Measurements from ENCODE around the gene SPATS2L.
A peak's percentile ranks its signal among the peaks of the same experiment; 100 is the strongest.

SPATS2L gene

GRCh38 chr2:200404615-200405014 is 98.1 kb downstream of the SPATS2L start:
- H3K4me3 ChIP-seq (ENCODE audit: low read depth, low read length), result no peak overlapping the region
- DNase-seq (ENCODE audit: low read depth), result no peak
- TF ChIP-seq MAX (IDR thresholded peaks at IDR 0.05; ENCODE audit: low read depth, low read length) (no peak), POLR2A (IDR thresholded peaks at IDR 0.05; ENCODE audit: extremely low read depth, insufficient read length) (no peak), CTCF (IDR thresholded peaks at IDR 0.05; ENCODE audit: low read depth, low read length) (no peak), MYC (IDR thresholded peaks at IDR 0.05; ENCODE audit: low read depth, low read length) (no peak)

- 0 out of 2 replicates have a peak, but pooled peaks have one; percentile 13 for TF ChIP-seq MYC (IDR thresholded peaks at IDR 0.05; ENCODE audit: low read depth, low read length)
- TF ChIP-seq POLR2A (IDR thresholded peaks at IDR 0.05; ENCODE audit: extremely low read depth, insufficient read length), result no peak
- peak; percentile 75 for DNase-seq (ENCODE audit: low read depth)
- peak overlapping the region; percentile 13 for H3K4me3 ChIP-seq (ENCODE audit: low read depth, low read length)
Observed at GRCh38 chr2:200405599-200406298, 99.3 kb downstream of the SPATS2L start.

- H3K4me3 ChIP-seq (ENCODE audit: low read depth, low read length), result no peak overlapping the region
- DNase-seq (ENCODE audit: low read depth), result peak; percentile 21
- no peak for TF ChIP-seq MYC (IDR thresholded peaks at IDR 0.05; ENCODE audit: low read depth, low read length)
- TF ChIP-seq POLR2A (IDR thresholded peaks at IDR 0.05; ENCODE audit: extremely low read depth, insufficient read length), result no peak
- TF ChIP-seq MAX (IDR thresholded peaks at IDR 0.05; ENCODE audit: low read depth, low read length), result no peak
- no peak for TF ChIP-seq CTCF (IDR thresholded peaks at IDR 0.05; ENCODE audit: low read depth, low read length)
Observed at GRCh38 chr2:200406379-200406778, 99.9 kb downstream of the SPATS2L start.

- TF ChIP-seq POLR2A (IDR thresholded peaks at IDR 0.05; ENCODE audit: extremely low read depth, insufficient read length), result no peak
- TF ChIP-seq MAX (IDR thresholded peaks at IDR 0.05; ENCODE audit: low read depth, low read length), result peak; percentile 38
- no peak overlapping the region for H3K4me3 ChIP-seq (ENCODE audit: low read depth, low read length)
- DNase-seq (ENCODE audit: low read depth), result peak; percentile 52
Observed at GRCh38 chr2:200408428-200409316, 102.2 kb downstream of the SPATS2L start.

GRCh38 chr2:200411831-200412230 is 105.3 kb downstream of the SPATS2L start:
- H3K4me3 ChIP-seq (ENCODE audit: low read depth, low read length), result no peak overlapping the region
- peak; percentile 22 for DNase-seq (ENCODE audit: low read depth)
- TF ChIP-seq MAX (IDR thresholded peaks at IDR 0.05; ENCODE audit: low read depth, low read length), result no peak

- H3K4me3 ChIP-seq (ENCODE audit: low read depth, low read length), result no peak overlapping the region
- TF ChIP-seq CTCF (IDR thresholded peaks at IDR 0.05; ENCODE audit: low read depth, low read length), result no peak
- TF ChIP-seq MAX (IDR thresholded peaks at IDR 0.05; ENCODE audit: low read depth, low read length), result no peak
- TF ChIP-seq POLR2A (IDR thresholded peaks at IDR 0.05; ENCODE audit: extremely low read depth, insufficient read length), result no peak
- no peak for TF ChIP-seq MYC (IDR thresholded peaks at IDR 0.05; ENCODE audit: low read depth, low read length)
- DNase-seq (ENCODE audit: low read depth), result no peak
Observed at GRCh38 chr2:200414367-200414766, 107.9 kb downstream of the SPATS2L start.

GRCh38 chr2:200415455-200415854 is 109.0 kb downstream of the SPATS2L start:
- no peak for DNase-seq (ENCODE audit: low read depth)
- TF ChIP-seq POLR2A (IDR thresholded peaks at IDR 0.05; ENCODE audit: extremely low read depth, insufficient read length) (no peak), MAX (IDR thresholded peaks at IDR 0.05; ENCODE audit: low read depth, low read length) (no peak), MYC (IDR thresholded peaks at IDR 0.05; ENCODE audit: low read depth, low read length) (no peak), CTCF (IDR thresholded peaks at IDR 0.05; ENCODE audit: low read depth, low read length) (no peak)
- H3K4me3 ChIP-seq (ENCODE audit: low read depth, low read length), result no peak overlapping the region
